Measurements from ENCODE around the gene MYOF.

Gene MYOF, protein sequence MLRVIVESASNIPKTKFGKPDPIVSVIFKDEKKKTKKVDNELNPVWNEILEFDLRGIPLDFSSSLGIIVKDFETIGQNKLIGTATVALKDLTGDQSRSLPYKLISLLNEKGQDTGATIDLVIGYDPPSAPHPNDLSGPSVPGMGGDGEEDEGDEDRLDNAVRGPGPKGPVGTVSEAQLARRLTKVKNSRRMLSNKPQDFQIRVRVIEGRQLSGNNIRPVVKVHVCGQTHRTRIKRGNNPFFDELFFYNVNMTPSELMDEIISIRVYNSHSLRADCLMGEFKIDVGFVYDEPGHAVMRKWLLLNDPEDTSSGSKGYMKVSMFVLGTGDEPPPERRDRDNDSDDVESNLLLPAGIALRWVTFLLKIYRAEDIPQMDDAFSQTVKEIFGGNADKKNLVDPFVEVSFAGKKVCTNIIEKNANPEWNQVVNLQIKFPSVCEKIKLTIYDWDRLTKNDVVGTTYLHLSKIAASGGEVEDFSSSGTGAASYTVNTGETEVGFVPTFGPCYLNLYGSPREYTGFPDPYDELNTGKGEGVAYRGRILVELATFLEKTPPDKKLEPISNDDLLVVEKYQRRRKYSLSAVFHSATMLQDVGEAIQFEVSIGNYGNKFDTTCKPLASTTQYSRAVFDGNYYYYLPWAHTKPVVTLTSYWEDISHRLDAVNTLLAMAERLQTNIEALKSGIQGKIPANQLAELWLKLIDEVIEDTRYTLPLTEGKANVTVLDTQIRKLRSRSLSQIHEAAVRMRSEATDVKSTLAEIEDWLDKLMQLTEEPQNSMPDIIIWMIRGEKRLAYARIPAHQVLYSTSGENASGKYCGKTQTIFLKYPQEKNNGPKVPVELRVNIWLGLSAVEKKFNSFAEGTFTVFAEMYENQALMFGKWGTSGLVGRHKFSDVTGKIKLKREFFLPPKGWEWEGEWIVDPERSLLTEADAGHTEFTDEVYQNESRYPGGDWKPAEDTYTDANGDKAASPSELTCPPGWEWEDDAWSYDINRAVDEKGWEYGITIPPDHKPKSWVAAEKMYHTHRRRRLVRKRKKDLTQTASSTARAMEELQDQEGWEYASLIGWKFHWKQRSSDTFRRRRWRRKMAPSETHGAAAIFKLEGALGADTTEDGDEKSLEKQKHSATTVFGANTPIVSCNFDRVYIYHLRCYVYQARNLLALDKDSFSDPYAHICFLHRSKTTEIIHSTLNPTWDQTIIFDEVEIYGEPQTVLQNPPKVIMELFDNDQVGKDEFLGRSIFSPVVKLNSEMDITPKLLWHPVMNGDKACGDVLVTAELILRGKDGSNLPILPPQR (N-terminal part only)

GRCh38 chr10:93482145-93482834, at the start of gene MYOF:
Gene MYOF, minus strand, starts transcription at chr10:93482334. Its CDS starts 140 bp downstream, at chr10:93482194.
- DNase-seq = peak; percentile 85

GRCh38 chr10:93518531-93518930, 36.4 kb upstream of the MYOF start:
- no peak for DNase-seq

DNA sequence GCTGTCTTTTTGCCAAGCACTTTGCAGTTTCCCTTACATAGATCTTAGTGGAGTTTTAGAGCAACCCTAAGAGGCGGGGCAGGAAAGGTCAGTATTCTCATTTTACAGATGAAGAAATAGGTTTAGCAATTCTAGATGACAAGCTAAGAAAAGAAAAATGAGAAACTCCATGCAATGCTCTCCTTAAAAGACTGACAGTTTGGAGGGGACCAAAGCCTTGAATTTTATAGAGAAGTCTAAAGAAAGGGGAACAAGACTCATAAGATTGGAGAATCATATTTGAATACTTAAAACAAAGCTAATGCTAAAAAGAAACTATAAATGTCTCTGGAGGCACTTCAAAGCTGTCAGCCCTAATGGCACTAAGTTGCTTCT, 33.9 kb upstream of the MYOF start:
- DNase-seq = no peak

DNA sequence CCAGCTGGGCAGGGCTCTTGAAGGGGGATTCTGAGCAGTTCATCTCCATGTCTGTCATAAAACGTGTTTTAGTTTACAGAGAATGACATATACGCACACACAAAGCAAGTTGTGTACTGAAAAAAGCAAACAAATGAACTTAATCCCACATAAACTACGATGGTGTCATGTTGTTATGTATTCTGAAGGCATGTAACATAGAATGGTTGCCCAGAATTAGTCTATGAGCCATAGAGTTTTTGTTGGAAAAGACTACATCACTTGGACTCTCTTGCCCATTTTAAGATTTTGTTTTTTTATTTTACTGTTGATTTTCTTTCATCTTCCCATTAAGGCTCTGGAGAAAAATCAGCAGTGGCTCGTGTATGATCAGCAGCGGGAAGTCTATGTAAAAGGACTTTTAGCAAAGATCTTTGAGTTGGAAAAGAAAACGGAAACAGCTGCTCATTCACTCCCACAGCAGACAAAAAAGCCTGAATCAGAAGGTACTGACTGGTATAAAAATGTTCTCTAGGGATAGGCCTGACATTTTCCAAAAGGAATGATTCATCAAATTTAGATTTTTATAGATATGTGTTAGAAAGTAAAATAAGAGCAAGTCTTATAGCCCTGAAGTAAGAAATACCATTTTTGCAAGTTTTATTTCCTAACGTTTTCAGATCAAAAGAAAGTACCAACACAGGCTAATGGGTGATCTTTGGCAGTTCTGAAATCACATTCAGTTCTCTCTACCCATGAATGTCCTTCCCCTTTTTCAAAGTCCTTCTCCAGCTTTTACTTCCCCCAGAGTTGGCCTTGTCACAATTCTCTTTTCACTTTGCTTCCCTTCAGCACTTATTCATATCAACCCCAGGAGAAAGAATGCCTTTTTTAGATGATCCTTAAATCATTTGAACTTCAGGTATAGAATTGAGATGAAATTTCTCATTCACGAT, 33.2 kb upstream of the MYOF start:
- no peak for DNase-seq

DNA sequence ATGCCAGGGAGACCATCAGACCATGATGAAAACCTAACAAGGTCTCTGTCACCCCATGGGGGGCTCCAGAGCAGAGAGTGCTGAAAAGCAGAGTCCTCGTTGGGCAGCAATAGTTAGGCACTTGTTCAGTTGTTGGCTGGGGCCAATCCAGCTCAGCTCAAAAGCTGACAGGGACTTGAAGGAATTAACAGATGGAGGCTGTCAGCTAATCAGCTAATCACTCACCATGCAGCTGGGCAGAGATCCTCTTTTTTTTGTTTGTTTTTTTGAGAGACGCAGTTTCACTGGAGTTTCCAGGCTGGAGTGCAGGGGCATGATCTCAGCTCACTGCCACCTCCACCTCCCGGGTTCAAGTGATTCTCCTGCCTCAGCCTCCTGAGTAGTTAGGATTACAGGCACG, 32.4 kb upstream of the MYOF start:
- no peak for DNase-seq

DNA sequence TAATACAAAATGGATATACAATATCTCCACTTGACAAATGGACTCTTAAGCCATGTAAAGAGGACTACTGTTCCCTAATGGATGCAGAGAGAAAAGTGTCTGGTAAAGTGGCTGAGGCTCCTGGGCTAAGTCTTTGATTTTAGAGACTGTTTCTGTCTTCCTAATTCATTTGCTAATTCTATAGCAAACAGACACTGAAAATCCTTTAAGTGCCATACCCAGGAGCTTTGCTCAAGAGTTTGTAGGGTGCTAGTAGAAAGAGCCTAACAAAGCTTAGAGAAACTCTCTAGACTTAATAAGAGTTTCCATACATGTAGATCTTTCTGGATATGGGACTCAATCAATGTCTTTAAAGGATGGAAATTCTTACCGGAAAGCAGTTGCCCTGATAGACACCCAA, 31.0 kb upstream of the MYOF start:
- no peak for DNase-seq

- no peak for DNase-seq
Observed at GRCh38 chr10:93512565-93512964, 30.4 kb upstream of the MYOF start.

GRCh38 chr10:93509816-93510215, 27.7 kb upstream of the MYOF start:
- peak; percentile 40 for DNase-seq

GRCh38 chr10:93505075-93505474, 22.9 kb upstream of the MYOF start:
- DNase-seq = no peak

- DNase-seq = peak; percentile 37
Observed at GRCh38 chr10:93503075-93503474, 20.9 kb upstream of the MYOF start.

DNA sequence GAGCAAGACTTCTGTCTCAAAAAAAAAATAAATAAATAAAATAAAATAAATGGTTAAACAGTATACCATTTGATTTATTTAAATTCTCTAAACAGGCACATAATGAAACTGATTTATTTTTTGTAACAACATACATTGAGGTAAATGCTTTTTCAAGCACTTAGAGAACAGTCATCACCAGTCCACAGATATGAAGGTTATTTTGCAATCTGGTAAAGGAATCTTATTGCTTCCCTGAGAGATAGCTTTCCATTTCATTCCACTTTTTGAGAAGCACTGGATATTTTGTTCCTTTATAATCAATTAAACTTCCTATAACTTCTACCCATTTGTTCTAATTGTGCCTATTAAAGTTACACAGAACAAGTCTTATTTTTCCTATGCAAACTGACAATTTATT, 19.5 kb upstream of the MYOF start:
- no peak for DNase-seq

DNA sequence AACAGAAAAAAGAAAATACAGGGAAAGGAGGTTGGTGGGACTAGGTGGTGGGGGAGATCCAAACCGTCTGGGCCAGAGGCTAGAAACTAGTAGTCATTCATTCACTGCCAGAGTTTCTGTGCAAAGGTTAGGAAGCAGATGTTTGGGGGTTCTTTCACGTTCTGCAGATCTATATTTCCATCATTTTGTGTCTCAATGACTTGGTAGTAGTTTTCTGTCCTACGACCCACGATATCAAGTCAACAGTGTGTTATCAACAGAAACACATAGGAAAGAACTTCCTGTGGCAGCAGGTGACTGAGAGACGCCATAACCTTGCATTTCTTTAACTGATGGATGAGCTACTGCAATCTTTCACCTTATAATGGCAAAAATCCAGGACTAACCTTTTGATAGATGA, 16.0 kb upstream of the MYOF start:
- DNase-seq = peak; percentile 32

DNA sequence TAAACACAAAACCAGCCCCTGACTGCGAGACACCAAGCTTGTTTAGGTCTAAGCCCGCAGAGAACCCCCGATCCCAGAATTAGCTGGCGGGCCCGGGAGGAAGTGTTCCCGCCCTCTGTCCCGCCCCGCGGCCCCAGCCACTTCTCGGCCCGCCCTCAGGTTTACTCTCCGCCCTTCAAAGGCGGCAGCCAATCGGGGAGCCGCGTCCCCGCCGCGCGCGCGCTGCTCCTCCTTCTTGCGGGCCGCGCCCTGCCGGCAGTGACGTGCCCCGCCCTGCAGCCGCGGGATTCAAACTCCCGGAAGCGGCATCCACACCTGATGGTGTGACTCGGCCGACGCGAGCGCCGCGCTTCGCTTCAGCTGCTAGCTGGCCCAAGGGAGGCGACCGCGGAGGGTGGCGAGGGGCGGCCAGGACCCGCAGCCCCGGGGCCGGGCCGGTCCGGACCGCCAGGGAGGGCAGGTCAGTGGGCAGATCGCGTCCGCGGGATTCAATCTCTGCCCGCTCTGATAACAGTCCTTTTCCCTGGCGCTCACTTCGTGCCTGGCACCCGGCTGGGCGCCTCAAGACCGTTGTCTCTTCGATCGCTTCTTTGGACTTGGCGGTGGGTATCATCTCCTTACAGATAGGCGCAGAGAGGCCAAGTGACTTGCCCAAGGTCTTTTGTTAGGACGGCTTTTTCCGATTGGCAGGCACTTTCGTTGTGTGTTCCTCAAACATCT, 14.3 kb upstream of the MYOF start, which contains the start of gene CEP55:
Gene CEP55 (plus strand): TSS at position 291 of the 720 bp plus-strand sequence. CDS start 3,440 bp downstream, outside the sequence.
- peak; percentile 98 for DNase-seq

GRCh38 chr10:93495654-93496321, 13.7 kb upstream of the MYOF start:
- DNase-seq = peak; percentile 28

- no peak for DNase-seq
Observed at GRCh38 chr10:93494494-93494893, 12.4 kb upstream of the MYOF start.

DNA sequence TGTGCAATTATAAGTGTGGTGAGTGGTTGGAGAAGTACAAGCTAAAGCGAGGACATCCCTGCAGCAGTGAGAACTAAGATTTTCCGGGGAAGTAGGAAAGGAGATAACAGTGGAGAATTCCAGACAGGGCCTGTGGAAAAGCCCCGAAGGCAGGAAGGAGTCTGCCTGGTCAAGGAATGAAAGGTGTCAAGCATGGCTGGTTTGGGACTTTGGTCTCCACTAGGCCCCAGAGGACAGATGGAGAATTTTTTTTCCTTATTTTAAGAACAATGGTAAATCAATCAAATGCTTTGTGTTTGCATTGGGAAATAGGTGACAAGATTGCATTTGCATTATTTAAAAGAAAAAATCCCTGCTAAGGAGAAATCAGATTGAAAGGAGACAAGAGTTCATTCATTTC, 11.0 kb upstream of the MYOF start:
- DNase-seq = no peak

DNA sequence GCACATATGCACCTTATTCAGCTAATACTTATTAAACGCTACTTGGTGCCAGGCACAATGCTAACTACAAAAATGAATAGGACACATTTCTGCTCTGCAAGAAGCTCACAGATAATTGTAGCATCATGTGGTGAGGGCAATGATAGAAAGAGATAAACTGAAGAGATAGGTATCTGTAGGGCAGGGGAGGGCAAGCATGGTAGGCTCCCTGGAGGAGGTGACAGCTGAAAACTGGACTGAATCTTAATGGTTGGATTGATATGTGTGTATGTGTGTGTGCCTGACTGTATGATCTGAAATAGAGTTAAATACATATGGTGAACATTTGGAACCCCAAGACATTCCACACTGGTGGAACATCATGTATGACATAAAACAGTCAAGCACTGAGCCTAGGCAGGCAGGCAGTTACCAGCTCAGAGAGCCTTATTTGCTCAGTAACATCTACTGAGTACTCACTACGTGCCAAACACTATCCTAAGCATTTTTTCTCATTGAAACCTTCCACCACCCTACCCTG, 9.5 kb upstream of the MYOF start:
- DNase-seq = no peak

- no peak for DNase-seq
Observed at GRCh38 chr10:93488956-93489528, 6.9 kb upstream of the MYOF start.

- no peak for DNase-seq
Observed at GRCh38 chr10:93485690-93486089, 3.6 kb upstream of the MYOF start.
